Activated T-cell treated with anti-CD3 and anti-CD28 coated beads, Interleukin-2, amount 50 U/mL, for 1 hour (primary cell): ENCODE results near the gene TOMM70.
"Not testable (repeated sequence)": the region's sequence is repeated elsewhere in the genome, so short reads cannot be mapped to it uniquely, and the experiment has no call there.

ENCODE experiments used
- DNase-seq: peaks from one replicate; pipeline ENCODE4 v3.0.0-alpha.2; 2020

The TOMM70 gene

GRCh38 chr3:100361897-100362296, 39.0 kb downstream of the TOMM70 start:
- DNase-seq: no peak

- DNase-seq: no peak
Observed at GRCh38 chr3:100360757-100361496, 40.0 kb downstream of the TOMM70 start.

DNA sequence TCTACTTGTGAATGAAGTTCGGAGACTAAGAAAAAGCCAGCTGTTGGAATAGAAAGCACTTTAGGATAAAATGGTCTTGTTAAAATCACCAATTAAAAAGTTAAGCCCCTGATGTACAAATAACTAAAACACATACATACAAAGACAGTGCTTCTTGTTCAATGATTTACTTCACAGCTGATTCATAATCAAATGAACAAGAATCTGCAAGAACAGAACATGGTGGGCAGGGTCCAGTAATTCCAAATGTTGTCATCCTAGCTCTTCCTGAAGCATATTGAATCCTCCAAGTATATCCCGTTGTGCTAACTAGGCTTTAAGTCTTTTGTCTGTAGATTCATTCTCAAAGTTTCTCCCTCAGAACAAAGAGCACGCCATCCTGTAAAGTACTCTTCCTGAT, 41.9 kb downstream of the TOMM70 start:
- DNase-seq: no peak

DNA sequence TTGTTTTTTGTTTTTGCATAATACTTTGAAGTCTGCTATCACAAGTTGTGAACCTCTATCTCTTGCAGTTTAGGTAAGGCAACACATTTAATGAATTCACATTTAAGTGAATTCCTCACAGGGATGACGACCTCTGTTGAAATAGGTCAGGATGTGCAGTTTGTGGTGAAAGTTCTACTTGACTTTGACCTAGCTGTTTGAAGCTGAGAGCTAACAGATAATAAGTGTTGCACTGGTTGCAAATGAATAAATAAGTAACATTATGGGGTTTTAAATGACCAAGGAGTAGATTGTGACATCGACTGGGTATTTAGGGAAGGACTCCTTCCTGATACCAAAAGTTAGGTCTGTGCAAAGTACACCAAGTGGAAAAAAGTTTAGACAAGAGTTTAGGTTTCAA, 42.5 kb downstream of the TOMM70 start:
- DNase-seq: no peak

GRCh38 chr3:100354850-100355249, 46.0 kb downstream of the TOMM70 start:
- DNase-seq: no peak

DNA sequence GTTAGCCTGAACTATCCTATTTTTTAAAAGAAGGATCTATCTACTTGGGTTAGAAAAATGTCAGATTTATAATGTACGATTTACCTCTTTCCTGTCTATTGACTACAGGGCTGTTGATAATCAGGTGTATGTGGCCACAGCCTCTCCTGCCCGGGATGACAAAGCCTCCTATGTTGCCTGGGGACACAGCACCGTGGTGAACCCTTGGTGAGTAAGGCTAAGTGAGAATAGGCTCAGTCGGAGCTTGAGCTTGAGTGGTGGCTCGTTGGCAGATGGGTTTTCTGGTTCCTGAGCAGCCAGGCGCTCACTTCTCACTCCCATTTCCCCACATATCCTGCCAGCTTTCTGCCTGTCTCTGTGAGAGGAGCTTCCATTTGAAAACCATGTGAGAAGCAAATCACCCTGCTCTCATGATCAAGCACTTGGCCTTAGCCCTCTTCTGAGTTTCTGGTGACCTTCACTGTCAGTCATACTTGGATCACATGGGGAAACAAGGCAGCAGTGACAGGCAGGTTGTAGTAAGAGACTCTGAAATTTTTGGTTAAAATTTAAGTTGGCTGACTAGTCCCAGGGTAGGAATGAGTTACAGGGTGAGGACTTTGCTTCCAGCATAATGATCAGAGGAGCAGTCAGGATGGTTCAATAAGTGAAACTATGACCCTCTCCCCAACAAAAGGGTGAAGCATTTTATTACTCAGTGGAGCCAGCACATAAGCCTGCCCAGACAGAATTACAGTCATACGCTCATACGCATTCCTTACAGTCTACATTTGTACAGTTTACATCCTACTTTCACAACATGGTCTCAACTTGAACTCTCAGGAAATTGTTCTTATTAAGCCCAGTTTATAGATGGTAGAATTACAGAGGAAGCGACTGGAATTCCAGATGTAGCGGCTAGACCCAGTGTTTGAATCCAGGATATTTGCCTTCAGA, 48.3 kb downstream of the TOMM70 start:
- no peak for DNase-seq

GRCh38 chr3:100351770-100352169, 49.1 kb downstream of the TOMM70 start:
- DNase-seq: not testable (repeated sequence)

DNA sequence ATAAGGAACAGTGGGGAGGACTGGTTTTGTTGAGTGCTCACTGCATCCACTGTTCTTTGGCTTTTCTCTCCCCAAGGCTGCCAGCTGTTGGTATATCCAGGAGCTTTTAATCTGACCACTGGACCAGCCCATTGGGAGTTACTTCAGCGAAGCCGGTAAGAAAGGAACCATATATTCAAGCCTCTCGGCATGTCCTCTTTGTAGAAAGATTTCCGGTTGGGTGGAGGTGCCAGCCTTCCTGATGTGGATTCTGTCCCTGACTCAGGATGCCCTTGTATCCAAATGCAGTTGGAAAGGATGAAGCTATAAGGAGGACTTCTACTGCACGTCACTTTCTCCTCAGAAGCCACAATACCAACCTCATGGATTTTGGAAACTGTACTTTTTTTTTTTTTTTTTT, 52.2 kb downstream of the TOMM70 start:
- no peak for DNase-seq

DNA sequence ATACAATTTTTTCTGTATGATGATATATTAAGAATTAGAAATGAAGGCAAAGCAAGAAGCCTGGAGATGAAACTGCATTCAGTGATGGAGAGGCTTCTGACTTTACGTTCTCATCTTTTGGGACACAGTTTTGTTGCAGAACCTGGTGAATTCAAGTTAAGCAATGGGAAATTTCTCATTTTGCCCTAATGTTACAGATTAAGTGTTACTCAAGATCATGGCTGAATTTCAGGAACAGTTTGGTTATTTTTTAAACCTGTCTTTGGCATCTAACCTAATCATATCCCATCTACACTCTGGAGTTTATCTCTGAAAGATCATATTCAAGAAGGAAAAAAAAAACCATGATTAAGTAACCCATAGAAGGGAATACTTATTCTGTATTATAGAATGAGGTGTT, 60.4 kb downstream of the TOMM70 start:
- no peak for DNase-seq

DNA sequence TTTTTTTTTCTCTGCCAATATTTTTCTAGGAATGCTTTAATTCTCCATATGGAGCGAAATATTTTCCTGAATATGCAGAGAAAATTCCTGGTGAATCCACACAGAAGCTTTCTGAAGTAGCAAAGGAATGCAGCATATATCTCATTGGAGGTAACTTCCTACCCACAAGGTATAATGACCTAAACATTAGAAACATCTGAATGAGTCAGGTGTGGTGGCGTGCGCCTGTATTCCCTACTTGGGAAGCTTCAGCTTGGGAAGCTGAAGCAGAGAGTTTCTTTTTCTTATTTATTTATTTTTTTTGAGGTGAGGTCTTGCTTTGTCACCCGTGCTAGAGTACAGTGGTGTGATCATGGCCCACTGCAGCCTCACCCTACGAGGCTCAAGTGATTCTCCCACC, 61.1 kb downstream of the TOMM70 start:
- DNase-seq: no peak

DNA sequence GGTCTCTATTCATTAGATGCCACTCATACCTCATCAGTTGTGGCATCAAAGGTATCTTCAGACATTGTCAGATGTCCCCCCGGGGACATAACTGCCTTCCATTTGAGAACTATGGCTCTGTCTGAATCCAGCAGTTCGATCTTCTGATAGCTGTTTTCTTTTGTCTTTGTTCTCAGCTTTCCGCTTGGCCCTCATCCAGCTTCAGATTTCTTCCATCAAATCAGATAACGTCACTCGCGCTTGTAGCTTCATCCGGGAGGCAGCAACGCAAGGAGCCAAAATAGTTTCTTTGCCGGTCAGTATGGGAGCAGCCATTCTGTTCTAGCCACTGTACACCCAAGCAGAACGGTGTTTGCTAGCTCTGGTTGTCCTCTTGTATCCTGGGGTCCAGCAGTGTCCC, 62.0 kb downstream of the TOMM70 start:
- DNase-seq: no peak

DNA sequence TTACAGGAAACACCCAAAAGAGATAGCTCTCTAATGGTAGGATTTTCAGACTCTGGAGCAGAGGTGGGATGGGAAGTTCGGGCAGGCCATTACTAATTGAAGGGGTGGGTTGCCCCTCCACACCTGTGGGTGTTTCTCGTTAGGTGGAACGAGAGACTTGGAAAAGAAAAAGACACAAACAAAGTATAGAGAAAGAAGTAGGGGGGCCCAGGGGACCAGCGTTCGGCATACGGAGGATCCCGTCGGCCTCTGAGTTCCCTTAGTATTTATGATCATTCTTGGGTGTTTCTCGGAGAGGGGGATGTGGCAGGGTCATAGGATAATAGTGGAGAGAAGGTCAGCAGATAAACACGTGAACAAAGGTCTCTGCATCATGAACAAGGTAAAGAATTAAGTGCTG, 64.7 kb downstream of the TOMM70 start:
- DNase-seq: not testable (repeated sequence)

GRCh38 chr3:100335434-100335833, 65.5 kb downstream of the TOMM70 start:
- DNase-seq: no peak

DNA sequence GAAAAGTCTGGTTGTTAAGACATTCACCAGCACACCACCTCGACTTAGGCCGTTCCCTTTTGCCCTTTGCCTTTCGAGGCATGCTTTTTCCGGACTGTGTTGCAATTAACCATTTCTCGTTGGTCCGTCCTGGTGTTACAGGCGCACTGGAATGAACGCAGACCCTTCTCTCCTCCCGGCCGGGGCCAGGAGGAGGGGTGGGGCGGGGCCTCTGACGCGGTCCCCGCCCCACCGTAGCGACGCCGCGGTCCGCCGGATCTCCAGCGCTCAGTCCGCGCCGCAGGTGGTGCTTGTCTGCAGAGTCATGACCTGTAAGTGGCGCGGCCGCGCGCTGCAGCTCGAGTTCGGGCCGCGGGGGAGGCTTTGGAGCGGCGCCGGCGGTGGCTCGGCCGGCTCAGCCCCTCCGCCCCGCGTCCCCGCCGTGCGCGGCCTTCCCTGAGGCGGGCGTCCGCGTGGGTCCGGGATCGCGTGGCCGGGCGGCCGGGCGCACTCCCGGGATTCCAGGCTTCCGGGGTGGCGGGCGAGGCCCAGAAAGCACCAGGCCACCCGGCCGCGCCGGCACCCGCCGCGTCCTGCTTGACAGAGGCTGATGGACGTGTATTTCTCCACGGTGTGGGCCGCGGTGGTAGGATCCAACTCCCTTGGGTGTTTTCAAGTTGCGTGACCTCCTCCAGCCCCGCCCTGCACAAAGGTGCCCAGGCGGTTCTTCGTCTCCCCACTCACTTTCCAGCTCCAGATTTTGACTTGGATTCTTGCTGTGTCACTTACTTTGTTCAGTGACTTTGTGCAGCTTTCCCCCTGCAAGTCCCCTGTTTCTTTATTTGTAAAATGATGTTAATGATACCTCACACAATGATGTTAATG, 66.2 kb downstream of the TOMM70 start, which contains the start of gene NIT2:
NIT2 (plus strand) TSS at position 270 of the 864 bp plus-strand sequence; CDS start at position 305, 35 bp downstream.
- DNase-seq: peak; percentile 80

DNA sequence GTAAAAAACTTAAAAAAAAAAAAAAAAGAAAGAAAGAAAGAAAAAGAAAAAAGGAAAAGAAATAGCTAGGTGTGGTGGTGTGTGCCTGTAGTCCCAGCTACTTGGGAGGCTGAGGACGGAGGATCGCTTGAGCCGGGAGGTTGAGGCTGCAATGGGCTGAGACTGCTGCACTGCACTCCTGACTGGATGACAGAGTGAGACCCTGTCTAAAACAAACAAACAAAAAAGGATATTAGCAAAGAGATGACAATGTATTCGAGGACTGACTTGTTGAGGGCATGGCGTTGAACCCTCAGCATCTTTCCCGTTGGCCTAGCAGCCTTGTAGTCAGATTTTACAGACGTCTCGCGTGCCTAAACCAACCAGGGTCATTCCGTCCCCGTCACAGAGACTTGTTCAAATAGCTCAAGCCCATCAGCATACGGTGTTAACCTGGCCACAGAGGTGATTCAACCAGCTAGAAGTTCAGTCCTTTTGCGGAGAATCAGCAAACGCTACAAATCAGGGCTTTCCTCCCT, 66.9 kb downstream of the TOMM70 start:
- no peak for DNase-seq

DNA sequence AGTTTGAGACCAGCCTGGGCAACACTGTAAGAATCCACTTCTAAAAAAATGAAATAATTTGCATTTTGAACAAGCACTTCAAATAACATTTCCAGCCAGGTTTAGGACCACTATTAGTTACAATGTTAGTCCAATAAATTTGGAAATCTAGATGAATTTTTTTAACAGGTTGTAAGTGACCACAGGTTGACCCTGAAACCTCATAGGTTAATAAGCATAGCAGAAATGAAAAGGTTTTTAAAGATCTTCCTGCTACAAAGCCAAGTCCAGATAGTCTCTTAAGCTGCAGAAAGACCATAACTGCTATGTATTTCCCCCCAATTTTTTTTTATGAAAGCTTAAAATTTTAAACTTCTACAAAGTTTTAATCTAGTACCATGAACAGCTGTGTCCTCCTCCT, 67.8 kb downstream of the TOMM70 start:
- DNase-seq: no peak

DNA sequence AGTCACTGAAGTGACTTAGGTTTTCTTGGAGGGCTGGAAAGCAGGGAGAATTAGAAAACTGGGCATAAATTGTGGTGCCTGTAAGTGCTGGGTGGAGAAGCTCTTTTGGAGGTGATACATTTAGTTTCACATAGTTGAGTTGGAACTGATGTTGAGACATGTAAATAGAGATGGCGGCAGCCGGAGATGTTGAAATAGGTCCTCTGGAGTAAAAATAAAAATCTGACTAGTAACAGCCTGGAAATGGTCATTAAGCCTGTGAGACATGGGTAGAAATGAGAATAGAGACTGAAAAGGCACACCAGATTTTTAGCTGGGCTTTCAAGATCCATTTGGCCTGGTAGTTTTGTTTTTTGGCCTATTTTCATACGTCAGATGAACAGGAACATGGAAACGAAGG, 69.2 kb downstream of the TOMM70 start:
- DNase-seq: no peak

DNA sequence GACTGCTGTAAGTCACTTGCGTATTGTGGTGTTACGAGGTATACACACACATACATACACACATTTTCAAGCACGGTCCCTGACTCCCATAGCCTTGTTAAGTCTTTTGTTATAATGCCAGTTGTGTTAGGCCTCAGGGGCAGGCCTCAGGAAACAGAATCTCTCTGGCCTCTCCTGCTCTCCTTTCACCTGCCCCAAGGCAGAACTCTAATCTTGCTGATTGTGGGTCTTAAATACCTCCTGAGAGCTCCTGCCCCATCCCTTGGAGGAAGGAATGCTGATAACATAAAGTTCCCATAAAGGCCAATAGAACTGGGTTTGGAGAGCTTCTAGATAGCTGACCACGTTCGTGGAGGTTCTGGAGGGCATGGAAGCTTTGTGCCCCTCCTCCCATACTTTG, 70.2 kb downstream of the TOMM70 start:
- no peak for DNase-seq

DNA sequence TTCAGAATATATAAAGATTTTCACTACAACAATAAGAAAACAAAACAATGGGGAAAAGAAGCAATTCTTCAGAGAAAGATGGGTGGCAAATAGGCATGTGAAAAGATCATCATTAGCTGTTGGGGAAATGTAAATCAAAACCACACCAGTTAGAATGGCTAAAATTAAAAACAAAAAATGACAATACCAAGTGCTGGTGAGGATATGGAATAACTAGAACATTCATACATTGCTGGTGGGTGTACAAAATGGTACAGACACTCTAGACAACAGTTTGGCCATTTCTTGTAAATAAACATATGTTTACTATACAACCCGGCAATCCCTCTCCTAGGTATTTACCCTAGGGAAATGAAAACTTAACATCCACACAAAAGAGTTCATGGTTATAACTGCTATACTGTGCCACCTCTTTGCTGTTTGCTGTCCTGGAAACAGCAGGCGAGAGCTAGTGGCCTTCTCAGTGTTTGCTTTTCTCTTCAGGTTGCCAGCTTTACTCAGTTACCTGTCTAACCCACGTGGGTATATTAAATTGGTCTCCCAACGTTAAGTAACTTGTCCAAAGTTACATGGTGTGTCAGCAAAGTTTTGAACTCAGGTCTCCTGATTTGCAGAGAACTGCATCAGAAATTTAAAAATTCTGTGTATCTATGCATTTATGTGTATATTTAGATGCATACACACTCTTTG, 70.9 kb downstream of the TOMM70 start:
- no peak for DNase-seq

DNA sequence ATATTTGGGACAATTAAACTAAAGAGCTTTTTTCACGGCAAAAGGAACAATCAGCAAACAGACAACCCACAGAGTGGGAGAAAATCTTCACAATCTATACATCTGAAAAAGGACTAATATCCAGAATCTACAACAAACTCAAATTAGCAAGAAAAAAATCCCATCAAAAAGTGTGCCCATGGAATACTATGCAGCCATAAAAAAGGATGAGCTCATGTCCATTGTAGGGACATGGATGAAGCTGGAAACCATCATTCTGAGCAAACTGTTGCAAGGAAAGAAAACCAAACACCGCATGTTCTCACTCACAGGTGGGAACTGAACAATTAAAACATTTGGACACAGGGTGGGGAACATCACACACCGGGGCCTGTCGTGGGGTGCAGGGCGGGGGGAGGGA, 73.5 kb downstream of the TOMM70 start:
- not testable (repeated sequence) for DNase-seq

- no peak for DNase-seq
Observed at GRCh38 chr3:100325827-100326226, 75.1 kb downstream of the TOMM70 start.

- no peak for DNase-seq
Observed at GRCh38 chr3:100324044-100324443, 76.8 kb downstream of the TOMM70 start.
